WTC11 (cell line): Measurements from ENCODE around the gene SH3TC2.

Source experiments
- AR ChIP-seq: fragments of 250-450 bp; sonication (Bioruptor Pico); IDR thresholded peaks from 2 replicates; pipeline ENCODE4 v1.9.0; 2021; ENCODE audit warnings: mild to moderate bottlenecking
- CTCF ChIP-seq: fragments of 200-600 bp; IDR thresholded peaks from 2 replicates; pipeline ENCODE4 v1.8.0; 2022; ENCODE audit warnings: antibody characterized with exemption
- EMX1 ChIP-seq: fragments of 250-450 bp; sonication (Bioruptor Pico); IDR thresholded peaks from 2 replicates; pipeline ENCODE4 v1.8.0; 2021; ENCODE audit warnings: mild to moderate bottlenecking
- HMGA2 ChIP-seq: fragments of 250-450 bp; sonication (Bioruptor Pico); IDR thresholded peaks from 2 replicates; pipeline ENCODE4 v1.4.0; 2021; ENCODE audit warnings: mild to moderate bottlenecking, moderate library complexity
- HMGXB4 ChIP-seq: sonication (generic); formaldehyde crosslinking; IDR thresholded peaks from 2 replicates; pipeline ENCODE4 v1.8.1; 2023; ENCODE audit warnings: mild to moderate bottlenecking, moderate library complexity, missing genetic modification reagents
- MAX ChIP-seq: sonication (generic); formaldehyde crosslinking; IDR thresholded peaks from 2 replicates; pipeline ENCODE4 v1.8.0; 2022; ENCODE audit warnings: mild to moderate bottlenecking, missing genetic modification reagents
- NR1H2 ChIP-seq: sonication (generic); formaldehyde crosslinking; IDR thresholded peaks from 2 replicates; pipeline ENCODE4 v1.9.0; 2021; ENCODE audit warnings: mild to moderate bottlenecking, moderate library complexity, missing genetic modification reagents
- NR2C2 ChIP-seq: sonication (generic); formaldehyde crosslinking; IDR thresholded peaks from 2 replicates; pipeline ENCODE4 v1.8.0; 2022; ENCODE audit warnings: mild to moderate bottlenecking, missing genetic modification reagents
- SMAD4 ChIP-seq: sonication (generic); formaldehyde crosslinking; IDR thresholded peaks from 2 replicates; pipeline ENCODE4 v1.8.0; 2022; ENCODE audit warnings: mild to moderate bottlenecking, missing genetic modification reagents
- SP1 ChIP-seq: sonication (generic); formaldehyde crosslinking; conservative IDR thresholded peaks from 2 replicates; pipeline ENCODE4 v1.8.1; 2022; ENCODE audit warnings: missing genetic modification reagents
- ZNF425 ChIP-seq: fragments of 250-450 bp; sonication (Bioruptor Pico); conservative IDR thresholded peaks from 2 replicates; pipeline ENCODE4 v1.9.0; 2021; ENCODE audit warnings: mild to moderate bottlenecking

- no peak for TF ChIP-seq CTCF
- TF ChIP-seq ZNF425 (CRISPR knock-in tag): no peak
- no peak for TF ChIP-seq HMGA2
- no peak for TF ChIP-seq NR1H2
- no peak for TF ChIP-seq SMAD4
- no peak for TF ChIP-seq AR (CRISPR knock-in tag)
- TF ChIP-seq SP1 (CRISPR knock-in tag): no peak
- no peak for TF ChIP-seq EMX1
- no peak for TF ChIP-seq NR2C2 (CRISPR knock-in tag)
- TF ChIP-seq MAX (CRISPR knock-in tag): no peak
- TF ChIP-seq HMGXB4 (CRISPR knock-in tag): no peak
Measured at GRCh38 chr5:149024477-149024876, 38.4 kb downstream of the SH3TC2 start.
